Measurements from ENCODE around the gene ADAM15. TPM values are rescaled to one million over a fixed set of nuclear protein-coding genes. Genes with fewer than 3 reads are reported as not detected.

ADAM15 gene
- total RNA-seq, 1 experiment from 2014 or later = 30.6 TPM

DNA sequence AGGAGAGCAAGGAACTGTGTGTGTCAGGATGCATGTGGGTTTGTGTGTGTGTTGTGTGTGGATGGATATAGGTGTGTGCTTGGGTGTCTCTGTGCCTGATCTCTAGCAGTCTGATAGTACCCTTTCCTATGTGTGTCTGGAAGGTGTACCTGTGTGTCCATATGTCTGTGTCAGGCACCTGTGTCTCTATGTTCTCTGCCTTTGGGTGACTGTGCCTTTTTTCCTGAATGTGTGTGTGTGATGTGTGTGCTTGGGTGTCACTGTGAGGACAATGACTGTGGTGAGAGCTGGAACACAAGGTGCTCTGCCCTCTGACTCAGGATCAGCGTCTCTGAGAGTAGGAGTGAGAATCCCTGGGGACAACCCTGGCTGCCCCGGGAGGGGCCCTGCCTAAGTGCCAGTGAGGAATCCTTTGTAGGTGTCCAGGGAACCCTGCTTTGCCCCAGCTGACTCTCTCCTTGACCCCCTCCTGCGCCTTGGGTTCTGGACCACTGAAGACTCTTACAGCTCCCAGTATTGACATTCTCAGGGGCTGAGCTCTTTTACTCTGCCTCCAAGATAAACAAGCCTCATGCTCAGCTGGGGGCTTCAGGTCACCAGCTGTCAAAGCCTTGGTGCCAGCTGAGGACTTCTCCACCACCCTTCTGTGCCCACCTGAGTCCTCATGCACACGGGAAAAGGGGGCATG lies 26.8 kb downstream of the ADAM15 start:
- TF ChIP-seq, protein P1, sequence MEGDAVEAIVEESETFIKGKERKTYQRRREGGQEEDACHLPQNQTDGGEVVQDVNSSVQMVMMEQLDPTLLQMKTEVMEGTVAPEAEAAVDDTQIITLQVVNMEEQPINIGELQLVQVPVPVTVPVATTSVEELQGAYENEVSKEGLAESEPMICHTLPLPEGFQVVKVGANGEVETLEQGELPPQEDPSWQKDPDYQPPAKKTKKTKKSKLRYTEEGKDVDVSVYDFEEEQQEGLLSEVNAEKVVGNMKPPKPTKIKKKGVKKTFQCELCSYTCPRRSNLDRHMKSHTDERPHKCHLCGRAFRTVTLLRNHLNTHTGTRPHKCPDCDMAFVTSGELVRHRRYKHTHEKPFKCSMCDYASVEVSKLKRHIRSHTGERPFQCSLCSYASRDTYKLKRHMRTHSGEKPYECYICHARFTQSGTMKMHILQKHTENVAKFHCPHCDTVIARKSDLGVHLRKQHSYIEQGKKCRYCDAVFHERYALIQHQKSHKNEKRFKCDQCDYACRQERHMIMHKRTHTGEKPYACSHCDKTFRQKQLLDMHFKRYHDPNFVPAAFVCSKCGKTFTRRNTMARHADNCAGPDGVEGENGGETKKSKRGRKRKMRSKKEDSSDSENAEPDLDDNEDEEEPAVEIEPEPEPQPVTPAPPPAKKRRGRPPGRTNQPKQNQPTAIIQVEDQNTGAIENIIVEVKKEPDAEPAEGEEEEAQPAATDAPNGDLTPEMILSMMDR (conservative IDR thresholded peaks at IDR 0.05) = no peak
- H2BK120ac ChIP-seq (ENCODE audit: low read depth, low read length, poor library complexity, severe bottlenecking) = no peak overlapping the region
- H2AK5ac ChIP-seq (ENCODE audit: insufficient read length, low read length) = no peak overlapping the region
- H3K27me3 Mint-ChIP-seq (ENCODE audit: low read depth) = peaks cover 89% of the 10 kb centered on the region
- no peak overlapping the region for H3T11ph ChIP-seq (ENCODE audit: low read length)
- no peak for DNase-seq
- no peak overlapping the region for H2BK5ac ChIP-seq (ENCODE audit: insufficient read length, low read length)
- H3K4me3 Mint-ChIP-seq = peak overlapping the region in 1 of 2 experiments; percentile 81; a peak in 3 of 5 replicates
- peaks cover 30 to 49% of the 10 kb centered on the region in 2 experiments for H3K4me1 Mint-ChIP-seq
- no peak overlapping the region for H4K91ac ChIP-seq (ENCODE audit: insufficient read length, low read depth, low read length)
- H3K14ac ChIP-seq (ENCODE audit: insufficient read depth, low read length) = no peak overlapping the region
- H3K23me2 ChIP-seq (ENCODE audit: insufficient read length, low read depth, low read length, poor library complexity, severe bottlenecking) = peaks cover 21% of the 10 kb centered on the region
- H3K18ac ChIP-seq (ENCODE audit: insufficient read length, low read depth, low read length) = no peak overlapping the region
- no peak overlapping the region for H3K27ac ChIP-seq (ENCODE audit: insufficient read length, low read depth, low read length)
- H2AFZ ChIP-seq (ENCODE audit: low read length) = no peak overlapping the region
- WGBS (ENCODE audit: extremely low coverage, insufficient read length, low lambda C conversion rate) = no CpG with 5 or more reads among the region's 4 CpGs
- H3K4ac ChIP-seq (ENCODE audit: low read depth, low read length) = no peak overlapping the region
- H3K56ac ChIP-seq (ENCODE audit: insufficient read length, low read depth, low read length) = no peak overlapping the region
- peaks cover 37% of the 10 kb centered on the region for H3K27me3 ChIP-seq (ENCODE audit: insufficient read depth, low read length)
- H4K8ac ChIP-seq (replicated peaks; ENCODE audit: insufficient read length, low read depth, low read length) = no peak overlapping the region
- no peaks in the 10 kb centered on the region; the same call in 1 of the 2 replicates for H3K4me1 ChIP-seq (ENCODE audit: insufficient read depth, low read length)
- no peaks in the 10 kb centered on the region for H4K20me1 ChIP-seq (ENCODE audit: control insufficient read depth, insufficient read depth, insufficient read length)
- H3K9ac ChIP-seq (ENCODE audit: extremely low read depth, insufficient read length, low read length) = no peak overlapping the region
- H4K5ac ChIP-seq (ENCODE audit: insufficient read length, low read depth, low read length) = no peak overlapping the region
- H3K36me3 Mint-ChIP-seq (ENCODE audit: insufficient read depth in 1 of 3, low read depth in 3 of 3) = no peaks in the 10 kb centered on the region
- H3K9me3 Mint-ChIP-seq = peaks cover 0 to 6% of the 10 kb centered on the region in 2 experiments; a peak in 2 of 5 replicates
- no peak overlapping the region for H2BK20ac ChIP-seq (ENCODE audit: low read depth, low read length, poor library complexity, severe bottlenecking)
- peak overlapping the region; percentile 79 for H3K4me2 ChIP-seq (ENCODE audit: insufficient read depth, insufficient read length, low read length)
- no peak overlapping the region for H3K27ac Mint-ChIP-seq
- no peak overlapping the region for H2BK12ac ChIP-seq (ENCODE audit: insufficient read length, low read depth, low read length)
- no peaks in the 10 kb centered on the region for H3K79me2 ChIP-seq (ENCODE audit: insufficient read depth, low read length)
- H2BK15ac ChIP-seq (ENCODE audit: low read depth, low read length) = no peak overlapping the region
- no peak overlapping the region for H3K23ac ChIP-seq (ENCODE audit: insufficient read length, low read depth, low read length)
- H3K79me1 ChIP-seq (ENCODE audit: insufficient read depth, low read depth, low read length, poor library complexity, severe bottlenecking) = no peaks in the 10 kb centered on the region
- no peaks in the 10 kb centered on the region for H3K9me3 ChIP-seq (ENCODE audit: control insufficient read depth, low read depth, low read length)
